HG03280 (cell line): Measurements from ENCODE around the gene NHSL1.

Experiments used
- ATAC-seq: cut with Tn5 transposase; IDR thresholded peaks from one replicate; pipeline ENCODE4 v1.9.1; 2021; ENCODE audit warnings: mild to moderate bottlenecking, moderate library complexity; ENCODE audit not compliant: unreplicated experiment

The NHSL1 gene

DNA sequence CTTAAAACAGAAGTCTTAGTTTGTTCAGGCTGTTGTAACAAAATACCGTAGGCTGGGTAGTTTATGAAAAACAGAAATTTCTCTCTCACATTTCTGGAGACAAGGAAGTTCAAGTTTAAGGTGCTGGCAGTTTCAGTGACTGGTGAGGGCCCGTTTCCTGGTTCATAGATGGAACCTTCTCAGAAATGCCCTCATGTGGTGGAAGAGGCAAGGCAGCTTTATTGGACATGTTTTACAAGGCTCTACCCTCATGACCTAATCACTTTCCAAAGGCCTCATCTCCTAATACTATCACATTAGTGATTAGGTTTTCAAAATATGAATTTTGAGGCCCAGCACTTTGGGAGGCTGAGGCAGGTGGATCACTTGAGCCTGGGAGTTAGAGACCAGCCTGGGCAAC, 92.9 kb downstream of the NHSL1 start:
- no peak for ATAC-seq

DNA sequence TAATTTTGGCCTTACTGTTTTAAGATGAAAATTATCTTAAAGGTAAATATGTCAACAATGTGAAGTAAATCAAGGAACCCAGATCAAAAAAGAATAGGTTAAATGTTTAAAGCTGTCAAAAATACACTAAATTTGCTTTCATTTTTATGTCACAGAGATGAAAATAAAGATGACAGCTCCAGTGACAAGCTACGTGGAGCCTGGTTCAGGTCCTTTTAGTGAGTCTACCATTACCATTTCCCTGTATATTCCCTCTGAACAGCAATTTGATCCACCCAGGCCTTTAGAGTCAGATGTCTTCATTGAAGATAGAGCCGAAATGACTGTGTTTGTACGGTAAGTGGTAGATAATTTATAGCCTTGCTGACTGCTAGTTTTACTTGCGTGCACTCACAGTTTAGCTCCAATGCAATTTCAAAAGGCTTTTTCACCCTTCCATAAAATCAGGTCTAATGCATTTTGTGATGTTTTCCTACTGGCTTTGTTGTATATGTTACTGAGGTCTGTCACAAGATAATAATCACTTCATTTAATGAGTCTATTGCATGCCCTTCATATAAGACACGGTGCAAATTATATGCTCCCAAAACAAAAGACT, 93.4 kb downstream of the NHSL1 start:
- ATAC-seq = no peak

DNA sequence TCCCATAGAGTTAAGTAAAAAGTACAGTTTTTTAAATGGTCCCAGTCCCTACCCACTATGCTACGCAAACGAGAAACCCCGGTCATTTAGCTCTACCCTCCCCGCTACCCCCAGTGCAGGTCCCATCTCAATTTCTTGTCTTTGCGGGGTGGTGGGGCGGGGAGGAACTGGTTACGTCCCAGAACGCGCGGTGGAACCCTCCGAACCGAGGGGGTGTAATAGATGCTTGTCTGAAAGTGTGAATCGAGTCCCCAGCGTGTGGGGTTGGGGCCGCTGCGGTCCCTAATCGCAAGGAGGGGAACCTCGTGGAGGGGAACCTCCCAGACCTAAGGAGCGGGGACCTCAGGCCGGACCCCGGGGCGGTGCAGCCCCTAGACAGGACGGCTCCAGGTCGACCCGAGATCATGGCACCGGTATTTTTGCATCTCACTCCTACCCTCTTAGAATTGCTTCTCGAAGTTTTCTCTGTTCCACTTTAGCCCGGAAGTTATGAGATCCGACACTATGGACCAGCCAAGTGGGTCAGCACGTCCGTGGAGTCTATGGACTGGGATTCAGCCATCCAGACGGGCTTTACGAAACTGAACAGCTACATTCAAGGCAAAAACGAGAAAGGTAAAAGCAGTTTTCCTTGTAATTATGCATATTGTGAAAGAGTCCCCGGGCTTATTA, 94.5 kb downstream of the NHSL1 start:
- peak; percentile 11 for ATAC-seq

DNA sequence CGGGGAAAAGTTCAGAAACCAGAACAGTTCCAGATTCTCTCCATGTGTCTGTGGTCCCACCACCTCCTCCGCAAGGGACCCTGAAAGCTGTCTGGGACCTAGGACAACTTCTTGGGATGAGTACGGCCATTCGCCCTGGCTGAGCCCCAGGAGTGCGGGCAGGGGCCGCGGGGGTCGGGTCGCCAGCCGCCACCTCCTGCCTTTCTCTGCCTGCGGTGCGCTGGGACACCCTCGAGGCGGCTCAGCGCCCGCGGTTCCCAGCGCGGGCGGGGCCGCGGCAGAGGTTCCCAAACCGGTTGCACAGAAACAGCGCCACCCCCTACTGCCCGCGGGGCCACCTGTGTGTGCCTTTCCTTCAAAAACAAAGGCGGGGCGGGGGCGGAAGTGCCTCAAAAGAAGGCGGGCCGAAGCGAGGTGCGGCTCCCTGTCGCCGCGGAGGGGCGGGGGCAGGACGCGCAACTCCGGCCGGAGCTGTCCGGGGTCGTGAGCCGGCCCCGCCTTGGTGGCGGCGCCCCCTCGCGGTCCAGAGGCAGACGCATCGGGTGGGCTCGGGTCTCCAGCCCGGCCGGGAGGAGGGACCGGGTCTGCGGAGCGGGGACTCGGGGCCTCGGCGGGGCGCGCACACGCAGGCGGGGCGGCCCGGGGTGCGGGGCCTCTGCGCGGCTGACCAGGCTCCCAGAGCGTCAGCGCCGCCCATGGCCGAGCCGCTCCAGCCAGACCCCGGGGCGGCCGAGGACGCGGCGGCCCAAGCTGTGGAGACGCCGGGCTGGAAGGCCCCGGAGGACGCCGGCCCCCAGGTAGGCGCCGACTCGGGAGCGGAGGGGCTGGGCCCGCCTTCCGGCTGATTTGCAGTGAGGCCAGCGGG, 95.3 kb downstream of the NHSL1 start, which contains the start of gene HEBP2:
Gene HEBP2 (plus strand): TSS at position 423 of the 865 bp plus-strand sequence. CDS start 273 bp downstream, at position 696.
- peak; percentile 90 for ATAC-seq

DNA sequence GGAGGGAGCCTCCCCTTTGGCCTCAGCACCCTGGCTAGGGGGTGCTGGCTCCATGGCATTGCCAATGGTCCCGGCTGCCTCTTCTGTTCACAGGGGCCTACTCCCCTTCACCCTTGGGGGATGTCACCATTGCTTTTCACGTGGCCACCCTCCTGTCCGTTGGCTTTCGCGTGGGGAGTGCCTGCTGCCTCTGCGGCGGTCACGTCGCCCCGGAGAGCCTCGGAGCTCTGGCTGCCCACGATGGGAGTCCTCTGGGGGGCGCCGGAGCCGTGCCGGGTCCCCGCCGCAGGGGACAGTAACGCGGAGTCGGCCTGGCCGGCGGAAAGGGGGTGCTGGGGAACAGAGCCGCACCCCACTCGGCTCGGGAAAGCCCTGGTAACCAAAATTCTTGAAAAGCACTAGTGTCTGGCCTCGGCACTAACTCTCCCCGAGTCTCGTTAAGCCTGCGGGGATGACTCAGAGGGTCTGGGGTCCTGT, 95.9 kb downstream of the NHSL1 start:
- ATAC-seq = peak; percentile 25

DNA sequence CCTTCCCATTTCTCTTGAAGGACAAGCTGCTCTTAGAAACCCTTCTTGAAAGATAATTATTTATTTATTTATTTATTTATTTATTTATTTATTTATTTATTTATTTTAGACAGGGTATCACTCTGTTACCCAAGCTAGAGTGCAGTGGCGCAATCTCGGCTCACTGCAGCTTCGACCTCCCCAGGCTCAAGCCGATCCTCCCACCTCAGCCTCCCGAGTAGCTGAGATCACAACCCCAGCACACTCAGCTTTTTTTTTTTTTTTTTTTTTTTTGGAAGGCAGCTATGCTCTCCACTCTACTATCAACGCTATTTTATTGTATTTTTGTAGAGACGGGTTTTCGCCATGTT, 96.5 kb downstream of the NHSL1 start:
- ATAC-seq = no peak

DNA sequence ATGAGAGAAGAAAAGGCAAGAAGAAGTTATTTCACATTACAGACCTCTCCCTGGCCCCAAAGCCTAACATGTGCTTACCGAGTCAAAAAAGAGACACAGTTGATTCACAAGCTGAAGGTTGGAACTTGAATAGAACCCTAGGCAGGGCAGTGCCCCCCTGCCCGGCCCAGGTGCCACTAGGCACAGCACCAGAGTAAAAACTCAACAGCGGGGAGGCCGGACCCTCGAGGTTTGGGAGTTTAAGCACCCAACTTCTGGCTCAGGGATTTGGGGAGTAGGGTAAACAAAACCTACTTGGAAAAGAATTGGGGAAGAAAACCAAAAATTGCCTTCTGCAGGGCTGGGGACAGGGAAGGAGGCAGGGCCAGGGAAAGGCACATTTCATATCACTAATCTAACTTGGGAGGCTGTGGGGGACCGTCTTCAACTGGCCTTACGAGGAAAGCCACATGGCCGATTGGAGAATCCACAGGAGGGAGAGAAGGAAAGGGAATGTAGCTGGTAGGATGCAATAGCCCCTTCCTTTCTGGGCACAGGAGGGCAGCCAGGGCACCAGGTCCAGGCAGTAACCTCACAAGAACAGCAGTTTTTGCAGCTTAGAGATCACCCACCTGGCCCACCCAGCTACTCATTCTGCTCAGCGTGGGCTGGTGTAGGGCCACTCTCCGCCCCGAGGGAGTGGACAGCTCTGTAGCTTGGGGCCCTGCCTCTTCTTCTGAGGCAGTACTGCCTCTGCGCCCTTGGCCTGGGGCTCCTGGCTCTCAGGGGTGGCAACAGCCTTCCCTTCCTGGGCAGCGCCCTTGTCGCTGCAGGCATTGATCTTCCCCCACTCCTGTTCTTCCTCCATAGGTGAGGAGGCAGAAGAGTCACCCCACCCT, 97.1 kb downstream of the NHSL1 start:
- ATAC-seq = no peak

DNA sequence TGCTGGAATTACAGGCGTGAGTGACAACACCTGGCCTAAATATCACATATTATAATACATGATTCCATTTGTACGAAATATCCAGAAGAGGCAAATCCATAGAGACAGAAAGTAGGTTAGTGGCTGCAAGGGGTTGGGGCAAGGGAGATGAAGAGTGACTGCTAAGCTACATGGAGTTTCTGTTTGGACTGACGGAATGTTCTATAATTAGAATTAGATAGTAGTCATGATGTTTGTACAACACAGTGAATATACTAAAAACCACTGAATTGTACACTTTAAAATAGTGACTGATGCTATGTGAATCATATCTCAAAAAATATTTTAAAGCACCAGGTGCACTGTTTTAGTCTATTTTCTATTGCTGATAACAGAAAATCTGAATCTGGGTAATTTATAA, 99.0 kb downstream of the NHSL1 start:
- ATAC-seq = no peak

DNA sequence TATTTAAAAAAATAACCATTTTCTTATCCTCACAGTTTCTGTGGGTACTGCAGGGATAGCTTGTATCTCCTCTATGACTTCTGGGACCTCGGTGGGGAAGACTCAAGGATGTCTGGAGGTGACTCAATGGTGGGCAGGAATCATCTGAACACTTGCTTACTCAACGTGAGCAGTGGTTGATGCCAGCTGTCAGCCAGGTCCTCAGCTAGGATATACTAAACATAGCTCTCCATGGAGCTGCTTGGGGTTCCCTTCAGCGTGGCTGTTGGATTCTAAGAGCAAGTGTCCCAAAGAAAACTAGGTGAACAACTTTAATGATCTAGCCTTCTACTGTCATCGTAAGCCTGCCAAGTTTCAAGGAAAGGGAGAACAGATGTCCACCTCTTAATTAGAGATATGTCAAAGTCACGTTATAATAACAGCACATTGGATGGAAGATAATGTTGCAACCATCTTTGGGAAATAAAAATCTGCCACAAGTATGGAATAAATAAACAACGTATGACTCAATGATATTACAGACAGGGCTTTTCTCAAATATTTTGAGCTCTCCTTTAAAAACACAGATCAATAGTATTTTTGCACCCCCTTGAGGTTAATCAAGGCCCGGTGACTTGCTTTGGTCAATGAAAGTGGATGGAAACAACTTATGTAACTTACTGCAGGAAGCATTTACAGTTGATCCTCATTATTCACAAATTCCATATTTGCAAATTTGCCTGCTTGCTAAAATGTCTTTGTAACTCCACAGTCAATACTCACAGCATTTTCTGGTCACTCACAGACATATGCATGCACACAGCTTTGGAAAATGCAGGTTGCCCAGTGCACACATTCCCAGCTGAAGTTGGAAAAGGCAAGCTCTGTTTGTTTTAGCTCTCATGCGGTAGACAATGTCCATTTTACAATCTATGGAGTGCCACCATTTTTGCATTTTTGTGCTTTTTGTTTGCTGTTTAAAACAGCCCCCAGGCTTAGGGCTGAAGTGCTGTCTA, 101.9 kb downstream of the NHSL1 start:
- ATAC-seq = no peak

DNA sequence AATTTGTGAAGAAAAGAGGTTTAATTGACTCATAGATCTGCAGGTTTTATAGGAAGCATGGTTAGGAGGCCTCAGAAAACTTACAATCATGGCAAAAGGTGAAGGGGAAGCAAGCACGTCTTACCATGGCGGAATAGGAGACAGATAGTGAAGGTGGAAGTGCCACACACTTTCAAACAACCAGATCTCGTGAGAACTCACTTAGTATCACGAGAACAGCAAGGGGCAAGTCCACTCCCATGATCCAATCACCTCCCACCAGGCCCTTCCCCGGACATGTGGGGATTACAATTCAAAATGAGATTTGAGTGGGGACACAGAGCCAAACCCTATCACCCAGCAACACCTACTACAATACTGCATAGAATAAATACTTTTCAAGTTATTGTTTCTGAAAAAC, 102.6 kb downstream of the NHSL1 start:
- no peak for ATAC-seq

DNA sequence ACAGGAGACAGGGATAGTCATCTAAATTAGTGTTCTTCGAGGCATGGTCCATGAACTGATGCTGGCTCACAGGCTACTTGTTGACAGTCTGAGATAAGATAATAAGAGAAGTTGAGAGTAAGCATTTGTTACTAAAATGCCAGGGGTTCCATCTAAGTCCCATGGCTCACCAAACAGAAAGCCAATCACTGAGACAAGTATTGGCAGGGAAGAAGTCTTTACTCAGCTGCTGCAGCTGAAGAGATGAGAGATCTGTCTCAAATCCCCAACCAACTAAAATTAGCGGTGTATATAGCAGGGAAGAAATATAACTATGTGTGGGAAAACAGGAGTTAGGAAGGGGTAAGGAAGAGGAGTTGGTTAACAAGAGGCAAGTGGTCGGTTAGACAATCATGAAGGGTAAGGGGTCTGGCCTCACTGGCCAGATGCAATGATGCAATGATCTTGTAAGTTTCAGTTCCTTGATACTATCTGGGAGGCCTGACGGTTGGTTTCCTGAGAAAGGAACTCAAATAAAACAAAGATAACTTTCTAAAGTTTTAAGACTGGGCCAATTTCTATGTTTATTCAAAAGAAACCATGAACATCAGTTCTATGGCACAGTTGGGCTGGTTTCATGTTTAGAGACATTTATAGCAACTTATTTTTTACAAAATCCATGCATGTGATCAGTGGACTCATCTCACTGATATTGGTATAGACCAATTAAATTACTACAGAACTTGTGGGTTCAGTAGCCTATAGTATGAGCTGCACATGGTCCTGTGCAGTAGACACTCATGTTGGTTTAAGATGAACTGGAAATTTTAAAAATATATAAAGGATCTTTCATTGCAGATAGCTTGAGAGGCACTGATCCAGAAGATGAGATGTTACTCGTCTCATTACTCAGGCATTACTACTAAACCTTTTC, 105.2 kb downstream of the NHSL1 start:
- no peak for ATAC-seq

DNA sequence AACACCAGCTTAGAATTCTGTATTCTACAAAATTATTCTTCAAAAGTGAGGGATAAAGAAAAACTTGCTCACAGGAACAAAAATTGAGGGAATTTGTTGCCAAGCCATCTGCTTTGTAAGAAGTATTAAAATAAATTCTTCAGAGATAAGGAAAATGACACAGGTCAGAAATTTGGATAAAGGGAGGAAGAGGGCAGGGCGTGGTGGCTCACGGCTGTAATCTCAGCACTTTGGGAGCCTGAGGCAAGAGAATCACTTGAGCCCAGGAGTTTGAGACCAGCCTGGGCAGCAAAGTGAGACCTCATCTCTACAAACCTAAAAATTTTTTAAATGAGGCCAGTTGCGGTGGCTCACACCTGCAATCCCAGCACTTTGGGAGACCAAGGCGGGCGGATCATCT, 109.7 kb downstream of the NHSL1 start:
- ATAC-seq = no peak

DNA sequence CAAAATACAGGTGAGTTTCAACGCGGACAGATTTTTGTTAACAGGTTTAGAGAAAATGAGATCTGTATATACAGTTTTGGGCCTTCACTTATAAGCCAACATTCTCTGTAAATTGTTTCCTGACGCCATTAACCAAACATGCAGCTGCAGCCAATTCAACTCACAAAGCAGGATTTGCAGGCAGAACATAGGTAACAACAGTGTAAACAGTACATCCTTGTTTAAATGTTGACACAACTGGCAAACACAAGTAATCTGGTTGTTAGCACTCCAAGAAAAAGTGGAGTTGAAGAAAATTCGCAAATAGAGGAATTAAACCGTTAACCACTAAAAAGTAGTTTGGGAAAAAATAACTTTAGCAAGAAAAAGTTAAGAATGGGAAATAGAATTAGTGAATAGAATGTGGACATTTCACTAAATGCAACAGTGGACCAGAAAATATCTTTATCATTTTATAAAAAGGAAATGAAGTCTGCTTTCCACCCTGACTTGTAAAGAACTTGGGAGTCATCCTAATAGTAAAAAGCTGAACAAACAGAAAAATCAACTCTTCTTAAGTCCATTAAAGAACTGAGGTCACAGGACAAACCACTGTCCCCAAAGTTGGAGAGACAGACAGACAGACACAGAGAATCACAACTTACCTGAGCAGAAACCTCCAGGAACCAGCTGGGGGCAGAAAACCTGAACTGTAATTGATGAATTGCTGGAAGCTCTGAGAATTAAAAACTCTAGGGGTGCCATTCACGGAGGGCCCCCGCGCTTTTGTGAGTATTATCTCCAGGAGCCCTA, 111.5 kb downstream of the NHSL1 start:
- ATAC-seq = no peak

DNA sequence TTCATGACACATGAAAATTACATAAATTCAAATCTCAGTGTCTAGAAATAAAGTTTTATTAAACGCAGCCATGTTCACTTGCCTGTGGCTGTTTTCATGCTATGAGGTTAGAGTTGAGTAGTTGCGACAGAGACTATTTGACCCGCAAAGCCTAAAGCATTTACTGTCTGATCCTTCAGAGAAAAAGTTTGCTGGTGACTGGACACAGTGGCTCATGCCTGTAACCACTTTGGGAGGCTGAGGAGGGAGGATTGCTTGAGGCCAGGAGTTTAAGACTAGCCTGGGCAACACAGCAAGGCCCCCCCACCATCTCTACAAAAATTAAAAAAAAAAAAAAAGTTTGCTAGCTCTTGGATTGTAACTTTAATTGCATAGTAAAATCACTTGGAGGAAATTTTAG, 112.4 kb downstream of the NHSL1 start:
- ATAC-seq = no peak

DNA sequence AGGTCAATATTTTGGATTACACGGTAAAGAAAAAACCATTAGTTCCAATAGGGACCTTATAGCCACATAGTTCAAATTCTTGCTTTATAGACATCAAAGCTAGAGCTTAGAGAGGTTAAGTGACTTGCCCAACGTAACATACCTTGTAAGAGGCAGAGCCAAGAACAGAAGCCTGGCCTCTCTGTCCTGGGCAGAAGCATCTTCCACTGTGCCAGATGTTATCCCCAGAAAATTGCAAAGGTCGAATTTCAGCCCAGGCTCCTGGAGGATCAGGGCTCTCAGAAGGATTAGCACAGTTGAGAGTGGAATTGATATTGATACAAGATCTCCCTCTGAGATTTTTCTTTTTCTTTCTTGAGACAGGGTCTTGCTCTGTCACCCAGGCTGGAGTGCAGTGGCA, 115.5 kb downstream of the NHSL1 start:
- no peak for ATAC-seq

DNA sequence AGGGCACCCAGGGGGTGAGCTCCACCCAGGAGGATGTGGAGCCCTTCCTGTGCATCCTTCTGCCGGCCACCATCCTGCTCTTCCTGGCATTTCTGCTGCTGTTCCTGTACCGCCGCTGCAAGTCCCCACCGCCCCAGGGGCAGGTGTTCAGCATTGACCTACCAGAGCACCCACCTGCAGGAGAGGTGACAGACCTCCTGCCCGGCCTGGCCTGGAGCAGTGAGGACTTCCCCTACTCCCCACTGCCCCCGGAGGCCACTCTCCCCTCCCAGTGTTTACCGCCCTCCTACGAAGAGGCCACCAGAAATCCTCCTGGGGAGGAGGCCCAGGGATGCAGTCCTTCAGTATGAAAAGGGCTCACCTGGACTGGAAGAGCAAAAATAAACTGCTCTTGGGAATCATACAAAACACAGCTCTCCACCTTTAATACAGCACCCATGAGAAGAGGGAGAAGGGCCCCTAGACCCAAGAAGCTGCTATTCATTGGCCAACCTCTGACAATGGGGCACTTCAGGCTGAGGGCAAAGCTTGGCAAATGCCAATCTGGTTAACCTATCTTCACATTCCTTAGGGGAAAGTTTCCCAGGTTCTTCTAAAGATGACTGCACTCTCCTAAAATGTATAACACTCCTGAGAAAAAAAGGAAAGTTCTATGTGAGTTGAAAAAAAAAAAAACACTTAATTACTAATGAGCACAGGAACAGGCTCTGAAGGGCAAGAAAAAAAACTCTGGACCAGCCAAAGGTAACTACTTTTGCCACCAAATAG, 116.6 kb downstream of the NHSL1 start:
- ATAC-seq = no peak

DNA sequence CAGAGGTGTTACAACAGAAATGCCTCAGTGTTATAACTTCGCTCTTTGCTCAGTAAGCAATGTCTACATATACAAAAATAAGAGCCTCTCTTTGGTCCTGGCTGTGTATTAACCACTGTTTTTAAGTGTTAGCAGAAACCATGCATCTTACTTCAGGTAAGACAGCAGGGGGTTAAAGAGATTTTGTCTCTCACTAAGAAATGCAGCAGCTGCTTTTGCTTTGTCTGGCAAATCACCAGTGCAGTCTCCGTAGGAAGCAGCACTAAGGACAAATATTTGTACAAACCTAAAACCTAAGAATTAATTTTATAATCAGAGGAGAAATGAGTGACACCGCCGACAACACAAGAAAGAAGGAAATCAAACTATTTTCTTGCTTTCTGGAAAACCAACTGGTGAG, 120.8 kb downstream of the NHSL1 start:
- no peak for ATAC-seq
